K562 (cell line): ENCODE results near the gene TSSK2. TPM values are rescaled to one million over a fixed set of nuclear protein-coding genes. Genes with fewer than 3 reads are reported as not detected.

Experiments used
- ELF1 ChIP-seq: fragments of 200-800 bp; sonication (Bioruptor generic); IDR thresholded peaks from 2 replicates; pipeline ENCODE4 v1.6.1; 2016; ENCODE audit warnings: missing genetic modification characterization, missing compliant biosample characterization
- EZH2 ChIP-seq: IDR thresholded peaks from 2 replicates; pipeline ENCODE4 v1.6.1; 2012; ENCODE audit warnings: low read depth, mild to moderate bottlenecking, inconsistent platforms, low read length, borderline replicate concordance
- HDAC6 ChIP-seq: IDR thresholded peaks from 2 replicates; pipeline ENCODE4 v1.6.1; 2012; ENCODE audit warnings: low read depth, mild to moderate bottlenecking, control low read depth, inconsistent platforms, low read length, moderate library complexity
- ILF3 ChIP-seq: fragments of 450-650 bp; IDR thresholded peaks from 2 replicates; pipeline ENCODE4 v1.6.1; 2018; ENCODE audit warnings: antibody characterized with exemption, mild to moderate bottlenecking, moderate library complexity, borderline replicate concordance
- KDM4B ChIP-seq, 2 experiments: fragments of 450-650 bp in 1 of 2; sonication (generic) in 1 of 2; IDR thresholded peaks; 2 replicates each; pipeline ENCODE4 v1.6.1; 2016 to 2017; ENCODE audit warnings: borderline replicate concordance in 2 of 2, antibody characterized with exemption in 1 of 2, low read depth in 1 of 2, mild to moderate bottlenecking in 1 of 2
- MTA1 ChIP-seq: fragments of 450-650 bp; IDR thresholded peaks from 2 replicates; pipeline ENCODE4 v1.6.1; 2017; ENCODE audit warnings: borderline replicate concordance
- NFIC ChIP-seq: fragments of 450-650 bp; IDR thresholded peaks from 2 replicates; pipeline ENCODE4 v1.6.1; 2017; ENCODE audit warnings: mild to moderate bottlenecking, inconsistent platforms
- OTX1 ChIP-seq: fragments of 450-650 bp; formaldehyde crosslinking; IDR thresholded peaks from 2 replicates; pipeline ENCODE4 v1.4.0; 2022; ENCODE audit warnings: mild to moderate bottlenecking
- RAD21 ChIP-seq, 2 experiments: fragments of 250-450 bp in 1 of 2; fragments of 450-650 bp in 1 of 2; sonication (Bioruptor Pico) in 1 of 2; formaldehyde crosslinking in 1 of 2; IDR thresholded peaks in 1 of 2; conservative IDR thresholded peaks in 1 of 2; 2 replicates each; pipeline versions ENCODE4 v1.4.0 to v1.8.0; 2020 to 2022; ENCODE audit warnings: mild to moderate bottlenecking in 2 of 2, moderate library complexity in 1 of 2
- SETDB1 ChIP-seq: IDR thresholded peaks from one replicate; pipeline ENCODE4 v1.6.1; 2012; ENCODE audit warnings: low read length, control low read depth, inconsistent platforms
- ZNF707 ChIP-seq: fragments of 250-450 bp; sonication (Bioruptor Pico); conservative IDR thresholded peaks from 2 replicates; pipeline ENCODE4 v1.8.0; 2022; ENCODE audit warnings: inconsistent platforms, mild to moderate bottlenecking, moderate library complexity
- polyA plus RNA-seq, 8 experiments: library from polyadenylated mRNA; depleted of rRNA in 4 of 8; stranded (reverse) in 5 of 8; unstranded in 3 of 8; fragments of >200 nt; fragmentation: Nextera tagmentation in 2 of 8; fragmentation: Illumina TruSeq in 1 of 8; extraction: Ambion mirVana in 2 of 8; extraction: Trizol in 1 of 8; gene quantifications; 2 replicates each; pipeline versions ENCODE4 v1.2.1 to v1.2.3, GENCODE V29; 2011 to 2014; ENCODE audit warnings: inconsistent platforms in 1 of 8, missing spikeins in 1 of 8
- total RNA-seq, 7 experiments: library from RNA; depleted of rRNA in 6 of 7; stranded (reverse); fragments of >200 nt in 6 of 7; fragmentation: Illumina TruSeq in 2 of 7; extraction: Trizol in 2 of 7; gene quantifications; 2 replicates each; pipeline versions ENCODE4 v1.2.1 to v1.2.3, GENCODE V29; 2011 to 2021; ENCODE audit warnings: low replicate concordance in 1 of 7
- TF ChIP-seq, protein P1 (sequence below): sonication (generic); formaldehyde crosslinking; IDR thresholded peaks from 2 replicates; pipeline ENCODE4 v1.8.0; 2022; ENCODE audit warnings: mild to moderate bottlenecking, missing genetic modification reagents, borderline replicate concordance
- TF ChIP-seq, protein P2 (sequence below): fragments of 450-650 bp; IDR thresholded peaks from 2 replicates; pipeline ENCODE4 v1.6.1; 2016; ENCODE audit warnings: antibody characterized with exemption
- TF ChIP-seq, protein P3 (sequence below): sonication (generic); formaldehyde crosslinking; IDR thresholded peaks from 2 replicates; pipeline ENCODE4 v1.8.0; 2022; ENCODE audit warnings: mild to moderate bottlenecking, low read depth, missing genetic modification reagents
- TF ChIP-seq, protein P4 (sequence below), 2 experiments: fragments of 450-650 bp in 1 of 2; sonication (generic) in 1 of 2; formaldehyde crosslinking; conservative IDR thresholded peaks; 2 replicates each; pipeline versions ENCODE4 v1.4.0 to v1.8.1; 2020 to 2022; ENCODE audit warnings: mild to moderate bottlenecking in 1 of 2, missing genetic modification reagents in 1 of 2
- TF ChIP-seq, protein P5 (sequence below): fragments of 250-450 bp; sonication (Bioruptor Pico); IDR thresholded peaks from 2 replicates; pipeline ENCODE4 v1.9.0; 2021; ENCODE audit warnings: mild to moderate bottlenecking, inconsistent platforms
- TF ChIP-seq, protein P6 (sequence below): sonication (generic); formaldehyde crosslinking; IDR thresholded peaks from 2 replicates; pipeline ENCODE4 v1.8.0; 2022; ENCODE audit warnings: missing genetic modification reagents, mild to moderate bottlenecking, moderate library complexity, borderline replicate concordance

The TSSK2 gene
- total and polyA plus RNA-seq, 9 of the 15 experiments (the other 6 are each of a cell fraction or from before 2014, with no cell fraction given) = 0.04 TPM; not detected in 8

DNA sequence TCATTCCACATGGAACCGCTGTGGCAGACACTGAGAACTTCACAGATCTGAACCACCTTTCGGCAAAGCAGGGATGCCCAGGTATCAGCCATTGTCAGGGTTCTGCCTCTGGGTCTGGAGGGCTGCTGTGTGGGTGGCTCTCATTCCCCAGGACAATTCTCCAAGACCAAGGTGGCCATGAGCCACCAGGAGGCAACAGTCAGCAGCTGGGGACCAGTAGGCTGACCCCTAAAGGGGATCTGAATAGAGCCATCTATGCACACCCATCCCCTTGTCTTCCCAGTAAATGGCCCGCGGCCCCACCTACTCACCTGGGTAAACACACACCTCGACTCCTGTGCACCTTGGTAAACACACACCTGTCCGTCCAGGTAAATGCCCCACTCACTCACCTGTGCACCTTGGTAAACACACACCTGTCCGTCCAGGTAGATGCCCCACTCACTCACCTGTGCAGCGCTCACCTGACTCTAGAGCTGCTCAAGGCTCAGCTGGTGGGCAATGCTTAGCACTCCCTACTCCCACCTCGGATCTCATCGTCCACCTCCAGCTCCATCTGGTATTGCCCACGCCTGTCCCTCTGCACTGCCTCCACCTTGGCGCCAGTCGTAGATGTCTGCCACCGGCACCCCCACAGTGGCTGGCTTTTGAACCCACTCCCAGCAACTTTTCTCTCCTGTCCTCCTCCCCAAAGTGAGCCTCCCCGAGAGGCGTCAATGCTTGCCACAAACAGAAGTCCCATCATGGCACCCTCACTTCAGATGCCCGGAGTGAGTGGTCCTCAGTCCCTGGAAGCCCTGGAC lies 37.2 kb downstream of the TSSK2 start (continued):
- TF ChIP-seq, protein P1, sequence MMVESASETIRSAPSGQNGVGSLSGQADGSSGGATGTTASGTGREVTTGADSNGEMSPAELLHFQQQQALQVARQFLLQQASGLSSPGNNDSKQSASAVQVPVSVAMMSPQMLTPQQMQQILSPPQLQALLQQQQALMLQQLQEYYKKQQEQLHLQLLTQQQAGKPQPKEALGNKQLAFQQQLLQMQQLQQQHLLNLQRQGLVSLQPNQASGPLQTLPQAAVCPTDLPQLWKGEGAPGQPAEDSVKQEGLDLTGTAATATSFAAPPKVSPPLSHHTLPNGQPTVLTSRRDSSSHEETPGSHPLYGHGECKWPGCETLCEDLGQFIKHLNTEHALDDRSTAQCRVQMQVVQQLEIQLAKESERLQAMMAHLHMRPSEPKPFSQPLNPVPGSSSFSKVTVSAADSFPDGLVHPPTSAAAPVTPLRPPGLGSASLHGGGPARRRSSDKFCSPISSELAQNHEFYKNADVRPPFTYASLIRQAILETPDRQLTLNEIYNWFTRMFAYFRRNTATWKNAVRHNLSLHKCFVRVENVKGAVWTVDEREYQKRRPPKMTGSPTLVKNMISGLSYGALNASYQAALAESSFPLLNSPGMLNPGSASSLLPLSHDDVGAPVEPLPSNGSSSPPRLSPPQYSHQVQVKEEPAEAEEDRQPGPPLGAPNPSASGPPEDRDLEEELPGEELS (CRISPR knock-in tag) = no peak
- no peak for TF ChIP-seq ILF3
- peak; percentile 73 for TF ChIP-seq SETDB1
- no peak for TF ChIP-seq NFIC
- no peak for TF ChIP-seq KDM4B (IDR thresholded peaks at IDR 0.05; ENCODE audit: borderline replicate concordance in 2 of 2, low read depth in 1 of 2)
- TF ChIP-seq EZH2 = peak; percentile 28; the same call in 1 of the 2 replicates
- TF ChIP-seq OTX1 = 0 out of 2 replicates have a peak, but pooled peaks have one; percentile 3
- TF ChIP-seq, protein P2, sequence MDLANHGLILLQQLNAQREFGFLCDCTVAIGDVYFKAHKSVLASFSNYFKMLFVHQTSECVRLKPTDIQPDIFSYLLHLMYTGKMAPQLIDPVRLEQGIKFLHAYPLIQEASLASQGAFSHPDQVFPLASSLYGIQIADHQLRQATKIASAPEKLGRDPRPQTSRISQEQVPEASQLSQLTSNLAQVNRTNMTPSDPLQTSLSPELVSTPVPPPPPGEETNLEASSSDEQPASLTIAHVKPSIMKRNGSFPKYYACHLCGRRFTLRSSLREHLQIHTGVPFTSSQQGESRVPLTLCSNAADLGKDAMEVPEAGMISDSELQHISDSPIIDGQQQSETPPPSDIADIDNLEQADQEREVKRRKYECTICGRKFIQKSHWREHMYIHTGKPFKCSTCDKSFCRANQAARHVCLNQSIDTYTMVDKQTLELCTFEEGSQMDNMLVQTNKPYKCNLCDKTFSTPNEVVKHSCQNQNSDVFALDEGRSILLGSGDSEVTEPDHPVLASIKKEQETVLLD = peak; percentile 83
- TF ChIP-seq, protein P3, sequence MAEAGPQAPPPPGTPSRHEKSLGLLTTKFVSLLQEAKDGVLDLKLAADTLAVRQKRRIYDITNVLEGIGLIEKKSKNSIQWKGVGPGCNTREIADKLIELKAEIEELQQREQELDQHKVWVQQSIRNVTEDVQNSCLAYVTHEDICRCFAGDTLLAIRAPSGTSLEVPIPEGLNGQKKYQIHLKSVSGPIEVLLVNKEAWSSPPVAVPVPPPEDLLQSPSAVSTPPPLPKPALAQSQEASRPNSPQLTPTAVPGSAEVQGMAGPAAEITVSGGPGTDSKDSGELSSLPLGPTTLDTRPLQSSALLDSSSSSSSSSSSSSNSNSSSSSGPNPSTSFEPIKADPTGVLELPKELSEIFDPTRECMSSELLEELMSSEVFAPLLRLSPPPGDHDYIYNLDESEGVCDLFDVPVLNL (CRISPR knock-in tag) = no peak
- no peak for TF ChIP-seq ELF1
- TF ChIP-seq, protein P4, sequence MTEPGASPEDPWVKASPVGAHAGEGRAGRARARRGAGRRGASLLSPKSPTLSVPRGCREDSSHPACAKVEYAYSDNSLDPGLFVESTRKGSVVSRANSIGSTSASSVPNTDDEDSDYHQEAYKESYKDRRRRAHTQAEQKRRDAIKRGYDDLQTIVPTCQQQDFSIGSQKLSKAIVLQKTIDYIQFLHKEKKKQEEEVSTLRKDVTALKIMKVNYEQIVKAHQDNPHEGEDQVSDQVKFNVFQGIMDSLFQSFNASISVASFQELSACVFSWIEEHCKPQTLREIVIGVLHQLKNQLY (CRISPR knock-in tag; conservative IDR thresholded peaks at IDR 0.05) = 0 out of 4 replicates have a peak, but pooled peaks of 1 of the 2 experiments have one; percentile 27
- TF ChIP-seq MTA1 = peak; percentile 88
- TF ChIP-seq RAD21 (CRISPR knock-in tag; conservative IDR thresholded peaks at IDR 0.05 in 1 of 2, IDR thresholded peaks at IDR 0.05 in 1 of 2) = peak in 1 of 2 experiments; percentile 55; a peak in 2 of 4 replicates
- peak; percentile 54; the same call in 1 of the 2 replicates for TF ChIP-seq HDAC6
- 0 out of 2 replicates have a peak, but pooled peaks have one; percentile 28 for TF ChIP-seq ZNF707 (CRISPR knock-in tag)
- TF ChIP-seq, protein P5, sequence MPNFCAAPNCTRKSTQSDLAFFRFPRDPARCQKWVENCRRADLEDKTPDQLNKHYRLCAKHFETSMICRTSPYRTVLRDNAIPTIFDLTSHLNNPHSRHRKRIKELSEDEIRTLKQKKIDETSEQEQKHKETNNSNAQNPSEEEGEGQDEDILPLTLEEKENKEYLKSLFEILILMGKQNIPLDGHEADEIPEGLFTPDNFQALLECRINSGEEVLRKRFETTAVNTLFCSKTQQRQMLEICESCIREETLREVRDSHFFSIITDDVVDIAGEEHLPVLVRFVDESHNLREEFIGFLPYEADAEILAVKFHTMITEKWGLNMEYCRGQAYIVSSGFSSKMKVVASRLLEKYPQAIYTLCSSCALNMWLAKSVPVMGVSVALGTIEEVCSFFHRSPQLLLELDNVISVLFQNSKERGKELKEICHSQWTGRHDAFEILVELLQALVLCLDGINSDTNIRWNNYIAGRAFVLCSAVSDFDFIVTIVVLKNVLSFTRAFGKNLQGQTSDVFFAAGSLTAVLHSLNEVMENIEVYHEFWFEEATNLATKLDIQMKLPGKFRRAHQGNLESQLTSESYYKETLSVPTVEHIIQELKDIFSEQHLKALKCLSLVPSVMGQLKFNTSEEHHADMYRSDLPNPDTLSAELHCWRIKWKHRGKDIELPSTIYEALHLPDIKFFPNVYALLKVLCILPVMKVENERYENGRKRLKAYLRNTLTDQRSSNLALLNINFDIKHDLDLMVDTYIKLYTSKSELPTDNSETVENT (CRISPR knock-in tag) = peak; percentile 6; the same call in 1 of the 2 replicates
- TF ChIP-seq, protein P6, sequence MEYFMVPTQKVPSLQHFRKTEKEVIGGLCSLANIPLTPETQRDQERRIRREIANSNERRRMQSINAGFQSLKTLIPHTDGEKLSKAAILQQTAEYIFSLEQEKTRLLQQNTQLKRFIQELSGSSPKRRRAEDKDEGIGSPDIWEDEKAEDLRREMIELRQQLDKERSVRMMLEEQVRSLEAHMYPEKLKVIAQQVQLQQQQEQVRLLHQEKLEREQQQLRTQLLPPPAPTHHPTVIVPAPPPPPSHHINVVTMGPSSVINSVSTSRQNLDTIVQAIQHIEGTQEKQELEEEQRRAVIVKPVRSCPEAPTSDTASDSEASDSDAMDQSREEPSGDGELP (CRISPR knock-in tag) = no peak
